Measurements from ENCODE around the gene LMTK2.

LMTK2 gene

GRCh38 chr7:98180751-98181150, 74.1 kb downstream of the LMTK2 start:
- DNase-seq (ENCODE audit: low read depth) = no peak
- H3K4me3 ChIP-seq (ENCODE audit: low read depth, low read length) = no peak overlapping the region
- TF ChIP-seq CTCF (conservative IDR thresholded peaks at IDR 0.05; ENCODE audit: low read depth, low read length) = no peak

- no peak for TF ChIP-seq CTCF (conservative IDR thresholded peaks at IDR 0.05; ENCODE audit: low read depth, low read length)
- no peak for DNase-seq (ENCODE audit: low read depth)
- H3K4me3 ChIP-seq (ENCODE audit: low read depth, low read length) = no peak overlapping the region
Observed at GRCh38 chr7:98185101-98185500, 78.4 kb downstream of the LMTK2 start.

- peak; percentile 16 for DNase-seq (ENCODE audit: low read depth)
- H3K4me3 ChIP-seq (ENCODE audit: low read depth, low read length) = no peak overlapping the region
- TF ChIP-seq CTCF (conservative IDR thresholded peaks at IDR 0.05; ENCODE audit: low read depth, low read length) = no peak
Observed at GRCh38 chr7:98186452-98187137, 79.9 kb downstream of the LMTK2 start.

DNA sequence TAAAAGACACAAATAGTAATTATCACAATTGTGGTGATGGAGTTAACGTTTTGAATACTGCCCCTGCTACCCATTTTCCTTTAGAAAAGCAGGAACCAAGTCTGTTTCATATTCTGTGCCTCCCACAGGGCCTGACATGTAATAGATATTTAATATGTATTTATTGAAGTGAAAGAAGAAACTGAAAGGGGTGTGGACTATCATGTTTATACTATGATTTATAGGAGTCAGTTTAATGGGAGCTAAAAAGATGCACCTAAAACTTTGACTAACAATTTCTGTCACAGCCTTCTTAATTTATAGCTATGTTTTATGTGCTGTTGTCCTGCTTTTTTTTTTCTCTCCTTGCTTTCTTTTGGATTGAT, 80.5 kb downstream of the LMTK2 start:
- no peak overlapping the region for H3K4me3 ChIP-seq (ENCODE audit: low read depth, low read length)
- TF ChIP-seq CTCF (conservative IDR thresholded peaks at IDR 0.05; ENCODE audit: low read depth, low read length) = no peak

DNA sequence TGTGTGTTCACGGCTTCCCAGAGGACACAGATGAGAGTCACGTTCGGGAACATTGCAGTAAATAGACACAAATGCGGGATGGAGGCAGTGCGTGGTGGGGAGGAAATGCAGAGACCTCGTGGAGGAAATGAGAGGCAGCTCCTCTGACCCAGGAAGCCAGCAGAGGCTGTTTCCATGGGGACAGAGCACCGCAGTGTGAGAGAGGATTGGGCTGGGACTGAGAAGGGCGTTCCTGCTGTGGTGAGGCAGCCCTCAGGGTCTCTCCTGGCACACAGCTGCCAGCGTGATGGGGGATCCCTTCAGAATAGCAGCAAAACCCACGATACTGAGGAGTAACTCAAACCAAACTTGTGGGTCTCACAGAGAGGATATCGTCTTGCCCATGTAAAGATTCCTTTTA, 82.9 kb downstream of the LMTK2 start:
- no peak overlapping the region for H3K4me3 ChIP-seq (ENCODE audit: low read depth, low read length)
- TF ChIP-seq CTCF (conservative IDR thresholded peaks at IDR 0.05; ENCODE audit: low read depth, low read length) = no peak
- no peak for DNase-seq (ENCODE audit: low read depth)

More for the DNA sequence above, 80.5 kb downstream of the LMTK2 start:
- DNase-seq (ENCODE audit: low read depth) = no peak

GRCh38 chr7:98191668-98192431, 85.2 kb downstream of the LMTK2 start:
- DNase-seq (ENCODE audit: low read depth) = no peak
- H3K4me3 ChIP-seq (ENCODE audit: low read depth, low read length) = no peak overlapping the region
- no peak for TF ChIP-seq CTCF (conservative IDR thresholded peaks at IDR 0.05; ENCODE audit: low read depth, low read length)
